Chondrocyte (in vitro differentiated cells): ENCODE results near the gene SLC22A5. TPM values are rescaled to one million over a fixed set of nuclear protein-coding genes. Genes with fewer than 3 reads are reported as not detected.

Experiments used
- DNase-seq: peaks from one replicate; pipeline ENCODE4 v3.0.0; 2021; ENCODE audit warnings: mixed read lengths, low spot score
- H3K27ac Mint-ChIP-seq: one replicate; pipeline ENCODE4 v1.8.0; 2021; ENCODE audit warnings: mild to moderate bottlenecking, moderate library complexity, mixed read lengths; ENCODE audit not compliant: unreplicated experiment
- H3K27me3 Mint-ChIP-seq: 2 replicates; pipeline ENCODE4 v1.8.0; 2021; ENCODE audit warnings: low read depth, mixed read lengths
- H3K36me3 Mint-ChIP-seq: 2 replicates; pipeline ENCODE4 v1.8.0; 2021; ENCODE audit warnings: low read depth, mixed read lengths
- H3K4me1 Mint-ChIP-seq: 2 replicates; pipeline ENCODE4 v1.8.0; 2021; ENCODE audit warnings: low read depth, mild to moderate bottlenecking, mixed read lengths
- H3K4me3 Mint-ChIP-seq: one replicate; pipeline ENCODE4 v1.8.0; 2021; ENCODE audit warnings: mild to moderate bottlenecking, moderate library complexity, mixed read lengths; ENCODE audit not compliant: unreplicated experiment
- H3K9me3 Mint-ChIP-seq: 2 replicates; pipeline ENCODE4 v1.8.0; 2021; ENCODE audit warnings: low read depth, mixed read lengths
- CTCF ChIP-seq: fragments of 200-600 bp; sonication (generic); IDR thresholded peaks from 2 replicates; pipeline ENCODE4 v1.5.0; 2021; ENCODE audit warnings: antibody characterized with exemption, mild to moderate bottlenecking, moderate library complexity
- total RNA-seq: library from RNA; stranded (reverse); gene quantifications from 3 replicates; pipeline ENCODE4 v1.2.1, GENCODE V29; 2021

The SLC22A5 gene
- total RNA-seq, 1 donor from 2014 or later: 6.1 TPM

GRCh38 chr5:132408456-132408855 is 38.9 kb downstream of the SLC22A5 start:
- Mint-ChIP-seq H3K4me3 (no peak overlapping the region), H3K9me3 (no peaks in the 10 kb centered on the region), H3K27me3 (no peaks in the 10 kb centered on the region), H3K27ac (no peak overlapping the region), H3K36me3 (no peaks in the 10 kb centered on the region), H3K4me1 (peaks cover 34% of the 10 kb centered on the region)
- no peak for TF ChIP-seq CTCF
- no peak for DNase-seq

GRCh38 chr5:132408965-132409364 is 39.5 kb downstream of the SLC22A5 start:
- Mint-ChIP-seq H3K4me3 (no peak overlapping the region), H3K4me1 (peaks cover 39% of the 10 kb centered on the region), H3K36me3 (no peaks in the 10 kb centered on the region), H3K27ac (no peak overlapping the region), H3K9me3 (no peaks in the 10 kb centered on the region), H3K27me3 (no peaks in the 10 kb centered on the region)
- no peak for DNase-seq
- no peak for TF ChIP-seq CTCF

GRCh38 chr5:132410451-132411303 is 41.2 kb downstream of the SLC22A5 start:
- peaks cover 56% of the 10 kb centered on the region for H3K4me1 Mint-ChIP-seq
- peak overlapping the region; percentile 75 for H3K4me3 Mint-ChIP-seq
- H3K27ac Mint-ChIP-seq: peak overlapping the region; percentile 92
- H3K9me3 Mint-ChIP-seq: no peaks in the 10 kb centered on the region
- TF ChIP-seq CTCF: peak; percentile 84
- H3K36me3 Mint-ChIP-seq: no peaks in the 10 kb centered on the region
- H3K27me3 Mint-ChIP-seq: no peaks in the 10 kb centered on the region
- no peak for DNase-seq

- Mint-ChIP-seq H3K9me3 (no peaks in the 10 kb centered on the region), H3K4me3 (peak overlapping the region; percentile 75), H3K27ac (peak overlapping the region; percentile 92), H3K36me3 (no peaks in the 10 kb centered on the region), H3K4me1 (peaks cover 56% of the 10 kb centered on the region), H3K27me3 (no peaks in the 10 kb centered on the region)
- no peak for DNase-seq
- no peak for TF ChIP-seq CTCF
Observed at GRCh38 chr5:132411304-132412013, 41.9 kb downstream of the SLC22A5 start.

GRCh38 chr5:132413567-132413966 is 44.1 kb downstream of the SLC22A5 start:
- H3K27ac Mint-ChIP-seq: peak overlapping the region; percentile 37
- H3K27me3 Mint-ChIP-seq: no peaks in the 10 kb centered on the region
- H3K36me3 Mint-ChIP-seq: no peaks in the 10 kb centered on the region
- H3K9me3 Mint-ChIP-seq: no peaks in the 10 kb centered on the region
- H3K4me1 Mint-ChIP-seq: peaks cover 73% of the 10 kb centered on the region
- no peak for TF ChIP-seq CTCF
- DNase-seq: no peak
- no peak overlapping the region for H3K4me3 Mint-ChIP-seq
